Measurements from ENCODE around the gene UMPS.
"Not testable (repeated sequence)": the region's sequence is repeated elsewhere in the genome, so short reads cannot be mapped to it uniquely, and the experiment has no call there.

DNA sequence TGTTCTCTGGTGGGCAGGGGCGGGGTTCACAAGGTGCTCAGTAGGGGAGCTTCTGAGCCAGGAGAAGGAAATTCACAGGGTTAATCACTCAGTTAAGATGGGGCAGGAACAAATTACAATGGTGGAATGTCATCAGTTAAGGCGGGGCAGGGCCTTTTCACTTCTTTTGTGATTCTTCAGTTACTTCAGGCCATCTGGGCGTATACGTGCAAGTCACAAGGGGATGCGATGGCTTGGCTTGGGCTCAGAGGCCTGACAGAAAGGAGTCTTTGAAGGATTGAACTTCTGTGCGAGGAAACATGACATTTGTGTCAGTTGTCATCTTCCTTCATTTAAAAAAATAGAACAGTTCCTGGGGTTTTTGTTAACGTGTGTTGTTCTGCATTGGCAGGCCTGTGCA lies 27.7 kb downstream of the UMPS start:
- TF ChIP-seq NR3C1 (CRISPR knock-in tag; IDR thresholded peaks at IDR 0.05); ZFPM2 (CRISPR knock-in tag; IDR thresholded peaks at IDR 0.05); EP300 (IDR thresholded peaks at IDR 0.05; ENCODE audit: low read length); CTCF (IDR thresholded peaks at IDR 0.05 in 2 of 3, conservative IDR thresholded peaks at IDR 0.05 in 1 of 3; ENCODE audit: insufficient read depth in 2 of 3, low read depth in 1 of 3, low read length in 3 of 3); JUND (IDR thresholded peaks at IDR 0.05; ENCODE audit: borderline replicate concordance, low read depth, low read length); JUND (tag; IDR thresholded peaks at IDR 0.05; ENCODE audit: borderline replicate concordance, low read depth, low read length); ZBTB7A (IDR thresholded peaks at IDR 0.05; ENCODE audit: borderline replicate concordance, control insufficient read depth, low read depth, low read length); ZEB2 (IDR thresholded peaks at IDR 0.05): not testable (repeated sequence)
